Measurements from ENCODE around the gene RBBP8NL. TPM values are rescaled to one million over a fixed set of nuclear protein-coding genes. Genes with fewer than 3 reads are reported as not detected.
"Not testable (repeated sequence)": the region's sequence is repeated elsewhere in the genome, so short reads cannot be mapped to it uniquely, and the experiment has no call there.

The RBBP8NL gene
- total RNA-seq, 1 experiment from 2014 or later = not detected

- no peaks in the 10 kb centered on the region for H3K9me3 ChIP-seq (replicated peaks)
- peaks cover 19% of the 10 kb centered on the region for H3K4me1 ChIP-seq (replicated peaks)
Observed at GRCh38 chr20:62387219-62387913, 40.0 kb downstream of the RBBP8NL start.

GRCh38 chr20:62386383-62387218 is 40.7 kb downstream of the RBBP8NL start, which contains the start of gene RPS21:
Gene RPS21 (plus strand): TSS chr20:62387103. CDS start chr20:62387339, 236 bp downstream.
- no peaks in the 10 kb centered on the region for H3K27me3 ChIP-seq (replicated peaks)
- H3K4me1 ChIP-seq (replicated peaks) = peaks cover 20% of the 10 kb centered on the region
- peaks cover 64% of the 10 kb centered on the region for H3K36me3 ChIP-seq
- H3K9me3 ChIP-seq (replicated peaks) = no peaks in the 10 kb centered on the region
- peak within 1 kb of the TSS; percentile 96 for H3K4me3 ChIP-seq
- DNase-seq (ENCODE audit: low read depth in 1 of 2, low spot score in 2 of 2) = peak; percentile 81 to 91
- H3K27ac ChIP-seq = peak within 1 kb of the TSS; percentile 85

More at GRCh38 chr20:62387219-62387913, 40.0 kb downstream of the RBBP8NL start:
- H3K36me3 ChIP-seq = peaks cover 63% of the 10 kb centered on the region
- H3K27ac ChIP-seq = peak overlapping the region; percentile 85
- H3K27me3 ChIP-seq (replicated peaks) = no peaks in the 10 kb centered on the region
- peak overlapping the region; percentile 96 for H3K4me3 ChIP-seq
- no peak for DNase-seq (ENCODE audit: low read depth in 1 of 2, low spot score in 2 of 2)

GRCh38 chr20:62382306-62383198 is 44.8 kb downstream of the RBBP8NL start:
- H3K27me3 ChIP-seq (replicated peaks) = no peaks in the 10 kb centered on the region
- no peak overlapping the region for H3K27ac ChIP-seq
- H3K4me1 ChIP-seq (replicated peaks) = peaks cover 22% of the 10 kb centered on the region
- H3K9me3 ChIP-seq (replicated peaks) = no peaks in the 10 kb centered on the region
- H3K4me3 ChIP-seq = no peak overlapping the region
- DNase-seq (ENCODE audit: low read depth in 1 of 2, low spot score in 2 of 2) = peak; percentile 65 to 78
- H3K36me3 ChIP-seq = peaks cover 33% of the 10 kb centered on the region

- H3K27ac ChIP-seq = no peak overlapping the region
- H3K4me1 ChIP-seq (replicated peaks) = peaks cover 26% of the 10 kb centered on the region
- H3K4me3 ChIP-seq = no peak overlapping the region
- H3K36me3 ChIP-seq = peaks cover 31% of the 10 kb centered on the region
- no peak for DNase-seq (ENCODE audit: low read depth in 1 of 2, low spot score in 2 of 2)
- H3K27me3 ChIP-seq (replicated peaks) = no peaks in the 10 kb centered on the region
- no peaks in the 10 kb centered on the region for H3K9me3 ChIP-seq (replicated peaks)
Observed at GRCh38 chr20:62381842-62382241, 45.5 kb downstream of the RBBP8NL start.

GRCh38 chr20:62381202-62381797 is 46.0 kb downstream of the RBBP8NL start:
- no peak overlapping the region for H3K27ac ChIP-seq
- no peak for DNase-seq (ENCODE audit: low read depth in 1 of 2, low spot score in 2 of 2)
- H3K4me1 ChIP-seq (replicated peaks) = peaks cover 31% of the 10 kb centered on the region
- peaks cover 25% of the 10 kb centered on the region for H3K36me3 ChIP-seq
- H3K9me3 ChIP-seq (replicated peaks) = no peaks in the 10 kb centered on the region
- no peak overlapping the region for H3K4me3 ChIP-seq
- no peaks in the 10 kb centered on the region for H3K27me3 ChIP-seq (replicated peaks)

GRCh38 chr20:62378215-62378614 is 49.1 kb downstream of the RBBP8NL start:
- Histone ChIP-seq H3K36me3 (peaks cover 21% of the 10 kb centered on the region), H3K4me3 (no peak overlapping the region), H3K27me3 (replicated peaks) (no peaks in the 10 kb centered on the region), H3K4me1 (replicated peaks) (peaks cover 53% of the 10 kb centered on the region), H3K9me3 (replicated peaks) (no peaks in the 10 kb centered on the region), H3K27ac (no peak overlapping the region)
- DNase-seq (ENCODE audit: low read depth in 1 of 2, low spot score in 2 of 2) = no peak

GRCh38 chr20:62377615-62378178 is 49.6 kb downstream of the RBBP8NL start:
- Histone ChIP-seq H3K27ac (no peak overlapping the region), H3K4me3 (no peak overlapping the region)
- peak in 1 of 2 experiments; percentile 58 for DNase-seq (ENCODE audit: low read depth in 1 of 2, low spot score in 2 of 2)

GRCh38 chr20:62377064-62377461 is 50.3 kb downstream of the RBBP8NL start:
- H3K27ac ChIP-seq = peak overlapping the region; percentile 20; the same call in 1 of the 2 replicates
- H3K4me3 ChIP-seq = no peak overlapping the region

More at GRCh38 chr20:62377615-62378178, 49.6 kb downstream of the RBBP8NL start:
- no peaks in the 10 kb centered on the region for H3K27me3 ChIP-seq (replicated peaks)
- no peaks in the 10 kb centered on the region for H3K9me3 ChIP-seq (replicated peaks)
- H3K4me1 ChIP-seq (replicated peaks) = peaks cover 52% of the 10 kb centered on the region
- H3K36me3 ChIP-seq = peaks cover 21% of the 10 kb centered on the region

GRCh38 chr20:62376112-62377063 is 51.0 kb downstream of the RBBP8NL start:
- DNase-seq (ENCODE audit: low read depth in 1 of 2, low spot score in 2 of 2) = peak; percentile 96 to 97
- Histone ChIP-seq H3K36me3 (peaks cover 10% of the 10 kb centered on the region), H3K4me3 (no peak overlapping the region), H3K4me1 (replicated peaks) (peaks cover 53% of the 10 kb centered on the region), H3K27me3 (replicated peaks) (no peaks in the 10 kb centered on the region), H3K27ac (peak overlapping the region; percentile 20), H3K9me3 (replicated peaks) (no peaks in the 10 kb centered on the region)

More at GRCh38 chr20:62377064-62377461, 50.3 kb downstream of the RBBP8NL start:
- DNase-seq (ENCODE audit: low read depth in 1 of 2, low spot score in 2 of 2) = no peak
- H3K9me3 ChIP-seq (replicated peaks) = no peaks in the 10 kb centered on the region
- peaks cover 49% of the 10 kb centered on the region for H3K4me1 ChIP-seq (replicated peaks)
- H3K27me3 ChIP-seq (replicated peaks) = no peaks in the 10 kb centered on the region
- peaks cover 16% of the 10 kb centered on the region for H3K36me3 ChIP-seq

GRCh38 chr20:62374331-62375152 is 52.8 kb downstream of the RBBP8NL start:
- H3K4me3 ChIP-seq = no peak overlapping the region
- H3K27me3 ChIP-seq (replicated peaks) = no peaks in the 10 kb centered on the region
- H3K36me3 ChIP-seq = peaks cover 8% of the 10 kb centered on the region; the same call in 1 of the 2 replicates
- peaks cover 72% of the 10 kb centered on the region for H3K4me1 ChIP-seq (replicated peaks)
- DNase-seq (ENCODE audit: low read depth in 1 of 2, low spot score in 2 of 2) = peak; percentile 79 to 84
- no peaks in the 10 kb centered on the region for H3K9me3 ChIP-seq (replicated peaks)
- peak overlapping the region; percentile 64 for H3K27ac ChIP-seq

GRCh38 chr20:62373631-62374179 is 53.6 kb downstream of the RBBP8NL start:
- H3K4me1 ChIP-seq (replicated peaks) = peaks cover 80% of the 10 kb centered on the region
- H3K27me3 ChIP-seq (replicated peaks); H3K9me3 ChIP-seq (replicated peaks); H3K27ac ChIP-seq; H3K4me3 ChIP-seq; DNase-seq (ENCODE audit: low read depth in 1 of 2, low spot score in 2 of 2); H3K36me3 ChIP-seq: not testable (repeated sequence)
